GM13977 (cell line): Measurements from ENCODE around the gene PTPRO.

ENCODE experiments used
- DNase-seq: peaks from one replicate; pipeline ENCODE4 v3.0.0; 2012; ENCODE audit warnings: low spot score
- CTCF ChIP-seq: IDR thresholded peaks from 2 replicates; pipeline ENCODE4 v1.5.1; 2012; ENCODE audit warnings: mild to moderate bottlenecking, control low read depth; ENCODE audit not compliant: insufficient read depth; ENCODE audit errors: extremely low read depth, missing control alignments
- in situ Hi-C: fragments of 300-500 bp; cut with MboI; formaldehyde crosslinking; loops from one replicate; pipeline ENCODE4 v1.12.0; 2022; ENCODE audit warnings: low sequenced_read_pairs, low pct_unique_long_range_greater_than_20kb, mixed read lengths, inconsistent platforms; ENCODE audit not compliant: unreplicated experiment

Gene PTPRO

DNA sequence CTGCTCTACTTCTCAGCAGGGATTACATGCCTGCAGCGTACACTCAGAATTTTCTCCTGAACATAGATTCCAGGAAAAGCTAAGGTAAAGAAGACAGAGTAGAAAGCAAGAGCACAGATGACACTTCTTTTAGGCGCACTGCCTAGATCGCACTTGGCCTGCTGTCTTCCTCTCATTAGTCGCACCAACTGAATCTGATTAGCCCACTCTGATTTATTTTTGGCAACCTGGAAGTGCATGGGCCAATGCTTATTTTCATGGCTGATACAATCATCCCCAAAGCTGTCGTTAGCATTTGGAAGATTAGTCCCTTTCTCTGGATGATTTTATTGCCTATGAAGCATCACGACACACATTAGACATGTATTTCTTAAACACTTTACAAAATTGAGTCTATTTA, 152.5 kb downstream of the PTPRO start:
- in situ Hi-C loops = no loop called here
- TF ChIP-seq CTCF = no peak
- DNase-seq = no peak

DNA sequence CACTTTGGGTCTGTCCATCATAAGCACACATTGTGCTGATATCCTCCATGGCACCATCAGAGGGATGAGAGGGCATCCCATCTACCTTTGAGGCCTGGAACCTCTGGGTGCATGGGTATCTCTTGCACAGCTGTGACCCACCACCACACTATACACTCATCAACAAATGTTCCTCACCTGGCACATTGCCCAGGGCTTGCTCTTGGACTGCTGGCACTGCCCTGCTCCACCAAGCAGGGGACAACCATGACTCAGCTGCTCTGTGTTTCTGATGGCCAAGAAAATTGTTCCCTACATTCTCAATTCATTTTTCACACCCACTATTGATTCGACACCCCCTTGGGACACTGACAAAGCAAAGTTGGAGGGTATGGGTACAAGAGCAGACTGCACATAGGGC, 155.5 kb downstream of the PTPRO start:
- TF ChIP-seq CTCF = no peak
- in situ Hi-C loops = no loop called here
- no peak for DNase-seq

DNA sequence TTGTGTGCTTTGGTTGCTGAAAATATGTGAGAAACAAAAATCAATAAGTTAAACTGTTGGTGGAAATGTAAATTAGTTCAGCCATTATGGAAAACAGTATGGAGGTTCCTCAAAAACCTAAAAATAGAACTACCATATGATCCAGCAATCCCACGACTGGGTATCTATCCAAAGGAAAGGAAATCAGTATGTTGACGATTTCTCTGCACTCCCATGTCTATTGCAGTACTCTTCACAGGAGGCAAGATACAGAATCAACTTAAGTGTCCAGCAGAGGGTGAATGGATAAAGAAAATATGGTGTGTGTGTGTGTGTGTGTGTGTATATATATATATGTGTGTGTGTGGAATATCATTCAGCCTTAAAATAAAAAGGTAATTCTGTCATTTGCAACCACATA, 159.5 kb downstream of the PTPRO start:
- in situ Hi-C loops = no loop called here
- TF ChIP-seq CTCF = no peak
- DNase-seq = no peak

GRCh38 chr12:15485466-15485865, 163.2 kb downstream of the PTPRO start:
- in situ Hi-C loops = no loop called here
- no peak for DNase-seq
- no peak for TF ChIP-seq CTCF

DNA sequence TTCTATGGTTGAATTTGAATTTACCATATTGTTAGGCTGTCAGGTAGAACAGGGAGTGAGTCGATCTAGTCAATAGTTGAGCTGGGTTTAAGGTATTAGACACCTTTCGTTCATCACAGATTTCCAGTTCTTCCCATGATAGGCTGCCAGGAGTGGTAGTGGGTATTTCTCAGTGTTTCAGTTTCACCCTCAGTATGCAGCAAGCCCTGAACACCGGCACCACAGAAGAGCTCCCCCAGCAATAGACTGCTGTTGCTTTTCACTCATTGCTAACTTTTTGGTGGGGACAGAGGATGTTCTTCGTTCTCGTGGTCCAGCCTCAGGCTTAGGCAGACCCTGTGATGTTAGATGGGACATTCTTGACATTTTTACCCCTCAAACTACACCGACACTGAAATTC, 164.6 kb downstream of the PTPRO start:
- in situ Hi-C loops = no loop called here
- no peak for TF ChIP-seq CTCF
- DNase-seq = no peak

GRCh38 chr12:15488481-15488880, 166.2 kb downstream of the PTPRO start:
- DNase-seq = no peak
- in situ Hi-C loops = no loop called here
- no peak for TF ChIP-seq CTCF
